ENCODE measurements around the gene TRHDE. TPM values are rescaled to one million over a fixed set of nuclear protein-coding genes. Genes with fewer than 3 reads are reported as not detected.

The TRHDE gene
- total RNA-seq, 1 experiment from 2014 or later, result not detected

DNA sequence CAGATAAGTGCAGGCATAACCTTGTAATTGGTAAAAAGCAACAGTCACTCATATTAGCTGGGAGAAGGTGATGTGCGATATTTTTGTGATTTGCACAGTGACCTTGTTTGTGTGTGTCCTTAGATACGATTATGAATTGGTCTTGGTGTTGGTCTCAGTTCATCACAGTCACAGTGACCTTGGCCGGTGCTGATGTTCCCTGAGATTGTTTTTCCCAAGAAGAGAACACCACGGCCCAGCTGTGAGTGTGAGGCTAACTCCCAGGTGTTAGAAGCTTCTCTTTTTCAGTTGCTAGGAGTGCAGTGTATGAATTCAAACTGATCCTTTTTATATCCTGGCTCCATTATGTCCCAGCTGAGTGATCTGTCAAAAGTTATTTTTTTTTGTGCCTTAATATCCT, 46.2 kb downstream of the TRHDE start:
- DNase-seq (ENCODE audit: low spot score), result no peak

DNA sequence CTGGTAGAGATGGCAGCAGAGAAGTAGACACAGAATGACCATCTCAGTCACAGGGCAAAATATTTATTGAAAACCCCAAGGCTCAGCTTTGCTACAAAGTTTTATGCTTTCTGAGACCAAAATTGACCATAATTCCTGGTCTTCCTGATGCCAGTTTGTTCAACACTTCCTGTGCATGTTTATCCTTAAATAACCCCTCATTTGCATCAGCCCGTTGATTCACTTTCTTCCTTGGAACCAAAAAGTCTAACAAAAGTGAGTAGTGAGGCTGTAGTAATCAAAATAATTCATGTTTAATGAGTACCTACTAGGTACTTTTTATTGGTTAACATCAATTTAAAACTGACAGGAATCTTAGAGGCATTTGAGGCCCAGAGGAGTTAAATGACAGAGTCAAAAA, 51.7 kb downstream of the TRHDE start:
- no peak for DNase-seq (ENCODE audit: low spot score)

DNA sequence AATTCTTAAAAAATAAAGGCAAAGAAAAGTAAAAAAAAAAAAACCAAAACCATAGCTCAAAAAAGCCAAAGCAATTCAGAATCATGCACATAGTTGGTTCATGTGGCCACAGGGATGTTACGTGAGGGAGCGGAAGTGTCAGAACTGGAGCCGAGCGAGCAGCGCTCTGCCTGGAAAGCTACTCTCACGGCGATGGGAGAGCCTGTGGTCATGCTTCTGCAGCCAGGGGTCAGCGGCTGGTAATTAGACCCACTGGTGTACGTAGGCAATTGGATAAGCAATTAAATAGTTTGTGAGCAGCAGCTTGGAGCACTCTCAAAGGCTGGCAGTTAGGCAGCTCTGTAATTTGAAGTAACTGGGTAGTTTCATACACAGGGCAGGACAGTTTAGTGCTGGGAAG, 58.1 kb downstream of the TRHDE start:
- DNase-seq (ENCODE audit: low spot score), result no peak

DNA sequence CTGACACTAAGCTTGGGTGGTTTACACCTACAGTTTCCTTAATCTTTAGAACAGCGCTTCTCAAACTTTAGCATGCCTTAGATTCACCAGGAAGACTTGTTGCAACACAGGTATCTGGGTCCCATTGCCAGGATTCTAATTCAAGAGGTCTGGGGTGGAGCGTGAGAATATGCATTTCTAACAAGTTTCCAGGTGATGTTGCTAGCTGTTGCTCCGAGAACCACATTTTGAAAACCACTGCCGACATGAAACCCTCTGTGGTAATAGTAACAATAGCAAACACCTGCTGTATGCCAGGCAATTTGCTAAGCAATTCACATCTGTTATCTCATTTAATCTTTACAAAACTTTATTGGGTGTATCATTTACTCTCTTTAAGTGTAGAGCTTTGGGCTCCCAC, 58.6 kb downstream of the TRHDE start:
- DNase-seq (ENCODE audit: low spot score), result no peak

DNA sequence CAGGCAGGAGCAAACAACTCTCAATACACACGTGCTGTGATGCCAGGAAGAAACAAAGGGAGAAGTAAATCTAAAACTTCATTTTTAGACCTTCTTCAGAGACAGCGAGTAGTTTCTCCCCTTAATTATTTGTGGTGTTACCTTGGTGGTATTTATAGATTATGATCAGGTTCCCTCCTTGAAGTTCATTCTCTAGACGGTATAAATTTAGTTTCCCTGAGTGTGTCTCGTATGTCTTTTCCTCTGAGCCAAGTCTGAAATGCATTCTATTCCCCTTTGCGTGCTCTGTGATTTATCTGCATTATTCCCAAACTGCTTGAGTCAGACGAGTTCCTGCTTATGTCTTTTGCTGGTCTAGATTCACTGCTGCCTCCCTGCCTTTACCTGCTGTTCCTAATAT, 65.2 kb downstream of the TRHDE start:
- DNase-seq (ENCODE audit: low spot score), result no peak

DNA sequence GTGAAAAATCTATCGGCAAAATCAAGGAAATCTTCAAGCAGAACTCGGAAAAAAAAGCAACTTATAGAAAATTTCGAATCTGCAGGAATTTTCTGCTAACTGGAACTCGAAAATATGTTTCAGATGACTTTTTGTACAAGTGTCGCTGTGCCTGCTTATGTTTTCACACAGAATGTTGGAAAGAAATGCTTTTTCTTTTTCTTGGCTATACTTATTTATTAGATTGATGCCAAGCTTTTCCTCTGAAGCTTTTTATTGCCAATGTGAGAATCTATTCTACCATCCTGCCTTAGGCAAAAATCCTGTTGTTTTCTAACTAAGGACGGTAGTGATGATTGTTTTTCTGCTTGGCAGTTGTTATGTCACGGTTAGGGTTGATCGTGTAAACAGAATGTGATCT, 65.8 kb downstream of the TRHDE start:
- no peak for DNase-seq (ENCODE audit: low spot score)

DNA sequence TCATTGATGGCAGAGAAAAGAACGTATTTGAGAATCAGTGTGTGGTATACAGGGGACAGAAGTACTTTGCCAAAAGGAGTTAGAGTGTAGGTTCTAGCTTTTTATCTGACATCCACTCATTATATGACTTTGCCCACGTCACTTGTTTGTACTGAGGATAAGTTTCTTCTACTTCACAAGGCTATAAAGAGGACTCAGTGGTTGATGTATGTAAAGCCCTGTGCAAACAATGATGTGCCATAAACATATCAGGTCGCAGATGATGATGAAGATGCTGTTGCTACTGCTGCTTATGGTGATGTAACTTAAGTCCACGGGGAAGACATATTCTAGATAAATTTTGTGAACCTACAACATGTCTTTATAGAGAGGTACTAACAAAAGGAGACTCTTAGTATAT, 66.3 kb downstream of the TRHDE start:
- DNase-seq (ENCODE audit: low spot score), result no peak

DNA sequence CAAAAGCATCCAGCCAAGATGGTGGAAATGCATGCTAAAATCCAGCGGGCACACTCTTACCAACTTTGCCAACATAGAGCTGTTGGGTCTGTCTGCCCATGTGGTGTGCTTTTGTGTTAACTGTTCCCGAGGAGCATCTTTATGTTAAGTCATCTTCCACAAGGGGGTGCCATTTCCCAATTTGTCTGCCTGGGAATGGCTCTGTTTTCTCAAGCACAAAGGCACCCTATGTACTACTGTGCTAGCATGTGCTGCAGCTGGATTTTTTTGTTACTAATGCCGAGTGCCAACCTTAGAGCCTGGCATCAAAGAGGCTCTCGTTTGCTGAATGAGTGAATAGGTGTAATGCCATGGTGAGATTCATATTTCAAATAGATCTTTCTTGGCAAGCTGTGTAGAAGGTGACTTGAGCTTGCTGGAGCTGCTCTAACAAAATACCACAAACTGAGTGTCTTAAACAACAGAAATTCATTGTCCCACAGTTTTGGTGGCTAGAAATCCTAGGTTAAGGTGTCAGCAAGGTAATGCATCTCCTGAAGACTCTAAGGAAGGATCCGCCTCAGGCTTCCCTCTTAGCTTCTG, 74.3 kb downstream of the TRHDE start:
- DNase-seq (ENCODE audit: low spot score), result peak; percentile 89

DNA sequence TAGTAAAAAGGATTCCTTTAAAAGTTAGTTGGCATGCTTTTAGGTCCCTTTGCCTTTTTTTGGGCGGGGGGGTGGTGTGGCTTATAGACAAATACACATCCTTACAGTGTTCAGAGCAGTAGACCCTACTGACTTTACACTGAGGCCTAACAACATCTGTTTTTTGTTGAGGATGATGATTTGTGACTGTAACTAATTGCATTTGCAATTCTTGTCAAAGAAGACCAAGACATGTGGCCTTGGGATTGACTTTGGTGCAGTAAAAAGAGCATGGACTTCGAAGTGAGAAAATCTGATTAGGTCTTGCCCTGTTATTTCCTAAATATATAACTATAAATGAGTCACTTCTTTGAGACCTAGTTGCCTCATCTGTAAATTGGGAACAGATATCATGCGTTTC, 77.3 kb downstream of the TRHDE start:
- no peak for DNase-seq (ENCODE audit: low spot score)

DNA sequence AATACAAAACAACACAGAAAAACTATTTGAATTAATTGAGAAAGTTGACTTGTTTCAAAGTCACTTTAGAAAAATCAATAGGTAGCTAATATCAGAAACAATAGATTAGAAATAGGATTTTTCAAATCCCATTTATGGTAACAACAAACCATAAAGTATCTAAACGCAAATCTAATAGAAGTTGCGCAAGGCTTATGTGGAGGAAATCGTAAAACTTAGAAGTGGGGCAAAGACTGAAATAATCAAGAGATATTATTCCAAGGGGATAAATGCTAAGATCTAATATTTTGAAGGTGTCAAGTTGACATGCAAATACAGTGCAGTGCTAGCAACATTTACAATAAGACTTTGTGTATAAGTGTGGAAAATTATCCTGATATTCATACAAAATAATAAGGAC, 87.2 kb downstream of the TRHDE start:
- no peak for DNase-seq (ENCODE audit: low spot score)

DNA sequence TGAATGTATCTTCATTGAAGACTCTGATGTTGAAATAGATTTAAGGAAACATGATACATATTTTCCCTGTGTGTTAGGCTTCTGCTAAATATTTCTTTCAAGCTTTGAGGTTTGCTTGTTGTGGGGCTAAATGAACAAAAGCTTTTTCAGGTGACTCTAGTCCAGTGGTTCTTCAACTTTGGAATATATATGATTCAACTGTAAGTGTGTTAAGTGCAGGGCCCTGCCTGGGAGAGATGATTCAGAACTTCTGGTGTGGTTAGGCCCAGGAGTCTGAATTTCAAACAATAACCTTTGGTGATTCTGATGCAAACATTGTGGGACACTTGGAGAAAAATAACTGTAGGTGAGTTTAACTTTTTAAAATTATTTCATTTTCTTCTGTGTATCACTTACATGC, 93.0 kb downstream of the TRHDE start:
- DNase-seq (ENCODE audit: low spot score), result no peak

DNA sequence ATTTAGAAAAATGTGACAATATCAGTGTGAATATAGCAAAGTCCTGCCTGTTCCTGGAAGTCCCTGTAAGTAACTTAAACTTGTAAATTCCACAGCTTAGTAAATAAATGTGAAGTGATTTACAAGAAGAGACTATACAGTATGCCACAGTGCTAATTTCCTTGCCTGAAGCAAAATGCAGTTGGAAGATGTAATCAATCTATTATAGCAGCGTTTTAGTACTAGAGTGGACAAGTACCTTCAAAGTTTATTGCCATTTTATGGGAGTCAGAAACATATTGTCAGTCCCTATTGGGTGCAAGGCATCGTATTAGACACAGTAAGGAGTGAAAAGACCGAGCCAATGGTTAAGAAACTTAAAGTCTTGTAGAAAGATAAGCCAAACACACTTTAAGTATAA, 94.1 kb downstream of the TRHDE start:
- DNase-seq (ENCODE audit: low spot score), result no peak

- no peak for DNase-seq (ENCODE audit: low spot score)
These were observed 96.1 kb downstream of the TRHDE start for GRCh38 chr12:72368298-72368697.

- DNase-seq (ENCODE audit: low spot score), result peak; percentile 19
These were observed 96.7 kb downstream of the TRHDE start for GRCh38 chr12:72368719-72369422.

DNA sequence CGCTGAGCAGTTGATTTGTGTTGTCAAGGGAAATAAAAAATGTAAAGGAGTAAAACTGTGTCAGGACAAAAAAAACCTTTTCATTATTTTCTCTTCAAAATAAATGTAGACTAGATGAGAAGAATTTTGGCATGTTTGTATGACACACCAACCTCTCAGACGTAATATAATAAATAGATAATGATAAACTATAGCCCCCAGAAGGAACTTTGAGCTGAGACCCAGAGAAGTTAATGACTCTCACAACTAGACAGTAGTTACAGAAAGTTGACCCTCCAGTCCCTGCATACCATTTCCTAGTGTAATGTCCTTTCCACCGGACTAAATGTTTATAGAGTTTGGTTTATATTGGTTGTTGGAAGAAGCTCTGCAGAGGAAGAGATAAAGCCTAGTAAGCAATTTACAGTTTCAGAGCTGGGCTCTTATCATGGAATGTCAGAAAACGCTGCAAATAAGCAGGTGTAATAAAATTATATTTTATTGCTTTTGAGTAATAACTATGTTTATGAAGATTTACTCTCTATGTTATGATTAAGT, 97.3 kb downstream of the TRHDE start:
- DNase-seq (ENCODE audit: low spot score), result no peak

DNA sequence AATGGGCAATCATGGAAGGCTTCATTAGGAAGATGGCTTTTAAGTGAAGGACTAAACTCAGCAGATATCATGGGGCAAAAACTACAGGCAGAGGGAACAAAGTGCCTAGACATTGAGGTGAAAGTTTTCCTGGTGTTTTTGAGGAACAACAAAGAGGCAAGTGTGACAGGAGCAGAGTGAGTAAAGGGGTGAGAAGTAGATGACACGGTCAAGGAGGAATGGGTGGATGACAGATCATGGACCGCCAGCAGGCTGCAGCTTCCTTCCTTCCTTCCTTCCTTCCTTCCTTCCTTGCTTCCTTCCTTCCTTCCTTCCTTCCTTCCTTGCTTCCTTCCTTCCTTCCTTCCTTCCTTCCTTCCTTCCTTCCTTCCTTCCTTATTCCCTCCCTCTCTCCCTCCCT, 108.3 kb downstream of the TRHDE start:
- DNase-seq (ENCODE audit: low spot score), result no peak

DNA sequence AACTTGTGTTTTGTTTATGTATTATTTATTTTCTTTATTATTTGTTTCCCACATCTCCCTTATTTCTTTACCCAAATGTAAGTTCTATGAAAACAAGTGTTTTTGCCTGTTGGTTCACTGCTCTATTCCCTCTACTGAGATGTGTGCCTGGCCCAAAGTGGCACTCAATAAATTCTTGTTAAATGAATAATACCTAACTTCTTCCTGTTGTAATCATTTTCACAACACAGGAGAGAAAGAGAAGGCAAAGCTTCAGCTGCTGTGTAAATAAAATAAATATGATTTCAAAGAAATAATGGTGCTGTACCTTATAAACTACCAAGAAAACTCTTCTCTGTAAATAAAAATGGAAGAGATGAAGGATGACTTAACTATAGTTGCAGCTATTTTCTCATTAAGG, 116.2 kb downstream of the TRHDE start:
- no peak for DNase-seq (ENCODE audit: low spot score)

- no peak for DNase-seq (ENCODE audit: low spot score)
These were observed 118.0 kb downstream of the TRHDE start for GRCh38 chr12:72390146-72390545.

- DNase-seq (ENCODE audit: low spot score), result no peak
These were observed 133.9 kb downstream of the TRHDE start for GRCh38 chr12:72406111-72406510.

DNA sequence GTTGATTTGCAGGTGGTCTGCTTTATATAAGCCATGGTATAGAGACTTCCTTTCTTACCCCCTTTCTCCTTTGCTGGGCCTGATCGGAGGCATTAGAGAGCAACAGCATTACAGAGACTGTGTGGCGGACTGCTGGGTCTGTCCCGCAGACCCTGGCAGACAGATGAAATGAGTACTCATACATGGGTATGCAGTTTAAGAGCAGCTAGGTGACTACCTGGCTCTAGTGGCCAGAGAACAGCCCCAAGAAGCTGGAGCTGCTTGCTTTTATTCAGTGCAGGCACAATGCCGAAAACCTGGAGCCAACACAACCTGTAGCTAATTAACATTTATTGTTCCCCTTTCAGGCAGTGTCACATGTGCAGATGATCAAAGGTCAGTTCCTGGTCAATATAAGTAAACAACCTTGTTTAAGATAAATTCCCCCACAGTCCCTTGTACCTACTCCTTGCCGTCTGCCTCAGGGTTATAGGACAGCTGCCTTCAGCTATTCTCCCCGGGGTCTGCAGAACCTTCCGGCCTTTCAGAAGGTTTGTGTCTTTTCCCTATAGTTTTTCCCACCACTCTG, 160.0 kb downstream of the TRHDE start:
- peak; percentile 12 for DNase-seq (ENCODE audit: low spot score)

DNA sequence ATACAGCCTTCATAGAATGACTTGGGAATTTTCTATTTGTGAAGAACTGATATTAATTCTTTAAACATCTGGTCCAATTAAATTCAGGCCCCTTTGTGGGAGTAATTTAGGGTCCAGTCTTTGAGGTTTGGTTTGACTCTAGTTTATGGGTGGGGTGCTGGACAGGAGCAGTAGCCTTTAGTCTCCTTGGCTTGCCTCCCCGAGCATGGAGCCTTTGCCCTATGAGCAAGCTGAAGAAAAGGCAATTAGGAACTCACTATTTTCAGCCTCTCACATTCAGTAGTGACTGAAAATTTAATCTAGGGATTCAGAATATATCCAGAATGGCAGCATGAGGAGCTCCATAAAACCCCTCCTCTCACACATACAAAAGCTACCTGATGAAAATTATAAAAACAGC, 161.1 kb downstream of the TRHDE start:
- no peak for DNase-seq (ENCODE audit: low spot score)

GRCh38 chr12:72434999-72435398, 162.8 kb downstream of the TRHDE start:
- no peak for DNase-seq (ENCODE audit: low spot score)

DNA sequence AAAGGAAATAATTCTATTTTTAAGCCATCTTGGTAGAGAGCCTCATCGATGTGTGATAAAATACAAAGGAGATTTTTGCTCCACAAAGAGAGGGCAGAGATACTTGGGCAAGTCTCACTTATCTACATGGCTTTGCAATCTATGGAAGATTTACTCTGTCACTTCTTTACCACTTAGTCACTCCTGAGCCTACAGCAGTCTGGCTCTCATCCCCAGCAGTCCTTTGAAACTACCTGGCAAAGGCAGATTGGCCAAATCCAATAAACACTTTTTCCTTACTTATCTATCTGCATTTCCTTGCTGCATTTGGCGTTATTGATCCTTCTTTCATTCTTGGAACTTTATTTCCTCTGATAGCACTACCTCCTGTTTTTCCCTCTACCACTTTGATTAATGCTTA, 170.0 kb downstream of the TRHDE start:
- no peak for DNase-seq (ENCODE audit: low spot score)

Data from HT-29 (cell line).